ENCODE data around the gene ZNF534.
"Not testable (repeated sequence)": the region's sequence is repeated elsewhere in the genome, so short reads cannot be mapped to it uniquely, and the experiment has no call there.

The ZNF534 gene

DNA sequence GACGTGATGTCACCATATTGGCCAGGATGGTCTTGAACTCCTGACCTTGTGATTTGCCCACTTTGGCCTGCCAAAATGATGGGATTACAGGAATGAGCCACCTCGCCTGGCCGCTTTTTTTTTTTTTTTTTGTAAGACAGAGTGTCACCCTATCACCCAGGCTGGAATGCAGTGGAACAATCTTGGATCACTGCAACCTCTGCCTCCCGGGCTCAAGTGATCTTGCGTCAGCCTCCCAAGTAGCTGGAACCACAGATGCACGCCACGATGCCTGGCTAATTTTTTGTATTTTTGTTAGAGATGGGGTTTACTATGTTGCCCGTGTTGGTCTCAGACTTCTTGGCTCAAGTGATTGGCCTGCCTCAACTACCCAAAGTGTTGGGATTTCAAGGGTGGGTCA lies 69.6 kb downstream of the ZNF534 start:
- no peak for DNase-seq (ENCODE audit: low spot score)

DNA sequence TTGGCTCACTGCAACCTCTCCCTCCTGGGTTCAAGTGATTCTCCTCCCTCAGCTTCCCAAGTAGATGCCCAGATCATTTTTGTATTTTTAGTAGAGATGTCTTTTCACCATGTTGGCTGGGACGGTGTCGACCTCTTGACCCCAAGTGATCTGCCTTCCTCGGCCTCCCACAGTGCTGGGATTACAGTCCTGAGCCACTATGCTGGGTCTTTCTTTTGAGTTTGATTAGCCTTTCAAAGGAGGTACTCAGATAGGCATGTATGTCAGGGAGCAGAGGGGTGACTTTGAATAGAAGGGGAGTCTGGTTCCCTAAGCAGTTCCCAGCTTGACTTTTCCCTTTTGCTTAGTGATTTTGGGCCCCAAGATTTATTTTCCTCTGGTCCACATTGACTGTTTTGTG lies 71.5 kb downstream of the ZNF534 start:
- DNase-seq (ENCODE audit: low spot score), result not testable (repeated sequence)

DNA sequence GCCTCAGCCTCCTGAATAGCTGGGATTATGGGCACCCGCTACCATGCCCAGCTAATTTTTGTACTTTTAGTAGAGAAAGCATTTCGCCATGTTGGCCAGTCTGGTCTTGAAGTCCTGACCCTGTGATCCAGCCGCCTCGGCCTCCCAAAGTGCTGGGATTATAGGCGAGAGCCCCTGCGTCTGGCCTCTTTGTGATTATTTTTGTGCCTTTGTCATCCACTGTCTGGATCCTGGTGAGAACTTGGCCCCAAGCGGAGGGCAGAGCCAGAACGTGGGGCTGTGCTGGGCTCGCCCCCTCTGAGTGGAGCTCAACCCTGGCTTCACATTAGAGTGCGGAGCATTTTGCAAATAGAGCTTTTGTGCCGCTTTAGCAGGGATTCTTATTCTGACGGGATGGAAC lies 72.0 kb downstream of the ZNF534 start:
- not testable (repeated sequence) for DNase-seq (ENCODE audit: low spot score)

Data from COLO829 (cell line).